GM12878 (cell line): ENCODE measurements around the gene PRR11. TPM values are rescaled to one million over a fixed set of nuclear protein-coding genes. Genes with fewer than 3 reads are reported as not detected.

Source experiments
- BCL3 ChIP-seq: IDR thresholded peaks from 2 replicates; pipeline ENCODE4 v1.6.1; 2011; ENCODE audit warnings: borderline replicate concordance, low read depth, mild to moderate bottlenecking, moderate library complexity, low read length; ENCODE audit not compliant: insufficient read depth, poor library complexity, severe bottlenecking
- CBFB ChIP-seq: IDR thresholded peaks from 2 replicates; pipeline ENCODE4 v1.6.1; 2016; ENCODE audit warnings: antibody characterized with exemption, low read depth
- IKZF2 ChIP-seq, 2 experiments: fragments of 450-650 bp; IDR thresholded peaks; 2 replicates each; pipeline ENCODE4 v1.6.1; 2017; ENCODE audit warnings: mild to moderate bottlenecking in 2 of 2, moderate library complexity in 2 of 2
- MYB ChIP-seq: fragments of 150-350 bp; IDR thresholded peaks from 2 replicates; pipeline ENCODE4 v1.6.1; 2014; ENCODE audit warnings: mild to moderate bottlenecking, low read depth, low read length, borderline replicate concordance
- NKRF ChIP-seq: fragments of 450-650 bp; conservative IDR thresholded peaks from 2 replicates; pipeline ENCODE4 v1.6.1; 2017; ENCODE audit warnings: mild to moderate bottlenecking, moderate library complexity
- RAD21 ChIP-seq: IDR thresholded peaks from 2 replicates; pipeline ENCODE4 v1.6.1; 2011; ENCODE audit warnings: mild to moderate bottlenecking, low read depth, low read length, moderate library complexity; ENCODE audit not compliant: insufficient read depth
- TARDBP ChIP-seq: IDR thresholded peaks from 2 replicates; pipeline ENCODE4 v1.6.1; 2016; ENCODE audit warnings: borderline replicate concordance
- WRNIP1 ChIP-seq: IDR thresholded peaks from 2 replicates; pipeline ENCODE4 v1.6.1; 2011; ENCODE audit warnings: low read depth, low read length, improper control_type of control experiment, borderline replicate concordance
- ZBTB11 ChIP-seq: fragments of 450-650 bp; formaldehyde crosslinking; IDR thresholded peaks from 2 replicates; pipeline ENCODE4 v1.5.0; 2022; ENCODE audit warnings: mild to moderate bottlenecking, missing genetic modification characterization
- ZNF592 ChIP-seq: fragments of 450-650 bp; IDR thresholded peaks from 2 replicates; pipeline ENCODE4 v1.6.1; 2017; ENCODE audit warnings: mild to moderate bottlenecking, moderate library complexity
- ZNF687 ChIP-seq: fragments of 450-650 bp; IDR thresholded peaks from 2 replicates; pipeline ENCODE4 v1.6.1; 2017; ENCODE audit warnings: mild to moderate bottlenecking, moderate library complexity
- polyA plus RNA-seq, 11 experiments: library from polyadenylated mRNA; depleted of rRNA in 4 of 11; unstranded in 6 of 11; stranded (reverse) in 5 of 11; fragments of >200 nt; fragmentation: Nextera tagmentation in 4 of 11; fragmentation: Illumina TruSeq in 1 of 11; extraction: Ambion mirVana in 4 of 11; extraction: Trizol in 1 of 11; gene quantifications; 1 replicate in 1 of 11; 2 replicates in 10 of 11; pipeline versions ENCODE4 v1.2.1 to v1.2.3, GENCODE V29; 2011 to 2016; ENCODE audit warnings: inconsistent platforms in 2 of 11, missing spikeins in 2 of 11, low read depth in 1 of 11
- total RNA-seq, 4 experiments: library from RNA; depleted of rRNA in 3 of 4; stranded (reverse); fragments of >200 nt in 3 of 4; fragmentation: Illumina TruSeq in 1 of 4; extraction: Trizol in 1 of 4; gene quantifications; 2 replicates each; pipeline versions ENCODE4 v1.2.1 to v1.2.3, GENCODE V29; 2013 to 2021

The PRR11 gene
- total and polyA plus RNA-seq, 10 of the 15 experiments (the other 5 are each of a cell fraction or from before 2014, with no cell fraction given): 20.8 to 97.0 (median 48.3) TPM

GRCh38 chr17:59107306-59107670 lies 48.3 kb upstream of the PRR11 start (continued):
- TF ChIP-seq CBFB (no peak; the same call in 1 of the 2 replicates), RAD21 (no peak), MYB (no peak), WRNIP1 (no peak), ZBTB11 (no peak), NKRF (no peak; the same call in 1 of the 2 replicates), BCL3 (no peak), IKZF2 (IDR thresholded peaks at IDR 0.05) (no peak), TARDBP (no peak), ZNF687 (no peak), ZNF592 (no peak)
